IMR-90 (cell line): ENCODE results near the gene SMAD7. TPM values are rescaled to one million over a fixed set of nuclear protein-coding genes. Genes with fewer than 3 reads are reported as not detected.
A peak's percentile ranks its signal among the peaks of the same experiment; 100 is the strongest.

ENCODE experiments used
- ATAC-seq: fragments of 200-7000 bp; cut with Tn5 transposase; 2 replicates; pipeline ENCODE4 v1.9.1; 2020; ENCODE audit warnings: low read depth, mild to moderate bottlenecking, moderate library complexity
- BruUV-seq: library from RNA; stranded (reverse); fragments of 400-500 nt; replicated peaks from 2 replicates; lab custom pipeline; 2021; lab: Mats Ljungman, UMichigan
- CTCF ChIA-PET: fragments of 300-600 bp; formaldehyde crosslinking; extraction: SDS; loops from one replicate; lab custom pipeline; 2021; ENCODE audit warnings: antibody characterized with exemption; lab: Yijun Ruan, JAX
- POLR2A ChIA-PET: fragments of 300-600 bp; sonication (Branson Sonifier 250); formaldehyde crosslinking; loops from one replicate; lab custom pipeline; 2022; ENCODE audit warnings: antibody characterized with exemption; ENCODE audit not compliant: unreplicated experiment; lab: Charles Lee
- DNase-seq: peaks from one replicate; pipeline ENCODE4 v3.0.0; 2013
- H2AFZ ChIP-seq: replicated peaks from 2 replicates; pipeline ENCODE3; 2013; ENCODE audit warnings: low read length, mild to moderate bottlenecking; ENCODE audit not compliant: poor library complexity
- H2AK5ac ChIP-seq: 2 replicates; pipeline ENCODE4 v1.6.1; 2013; ENCODE audit warnings: low read depth, low read length, inconsistent platforms
- H2AK9ac ChIP-seq: replicated peaks from 2 replicates; pipeline ENCODE3; 2013; ENCODE audit warnings: mild to moderate bottlenecking, low read depth, low read length, moderate library complexity; ENCODE audit not compliant: poor library complexity
- H2BK120ac ChIP-seq: 2 replicates; pipeline ENCODE4 v1.6.1; 2013; ENCODE audit warnings: low read depth, low read length, inconsistent platforms
- H2BK15ac ChIP-seq: 3 replicates; pipeline ENCODE4 v1.6.1; 2013; ENCODE audit warnings: low read depth, low read length, inconsistent platforms
- H2BK20ac ChIP-seq: 2 replicates; pipeline ENCODE4 v1.6.1; 2013; ENCODE audit warnings: low read depth, mild to moderate bottlenecking, inconsistent platforms, low read length, moderate library complexity
- H2BK5ac ChIP-seq: 2 replicates; pipeline ENCODE4 v1.6.1; 2013; ENCODE audit warnings: mild to moderate bottlenecking, low read depth, low read length, inconsistent platforms; ENCODE audit not compliant: poor library complexity, severe bottlenecking
- H3K14ac ChIP-seq: replicated peaks from 2 replicates; pipeline ENCODE4 v1.6.1; 2013; ENCODE audit warnings: low read depth, low read length, inconsistent platforms
- H3K18ac ChIP-seq: 2 replicates; pipeline ENCODE4 v1.6.1; 2013; ENCODE audit warnings: low read depth, low read length, control low read depth
- H3K23ac ChIP-seq: 2 replicates; pipeline ENCODE4 v1.6.1; 2013; ENCODE audit warnings: low read depth, low read length, inconsistent platforms
- H3K27ac ChIP-seq: 2 replicates; pipeline ENCODE4 v1.5.1; 2013; ENCODE audit warnings: mild to moderate bottlenecking, control low read depth, low read length; ENCODE audit not compliant: insufficient read depth
- H3K27me3 ChIP-seq: 2 replicates; pipeline ENCODE4 v1.6.1; 2013; ENCODE audit warnings: low read length; ENCODE audit not compliant: control insufficient read depth, insufficient read depth
- H3K36me3 ChIP-seq: 2 replicates; pipeline ENCODE4 v1.6.1; 2013; ENCODE audit warnings: low read length, mixed read lengths; ENCODE audit not compliant: control insufficient read depth, insufficient read depth
- H3K4ac ChIP-seq: 2 replicates; pipeline ENCODE4 v1.6.1; 2013; ENCODE audit warnings: low read depth, low read length, inconsistent platforms
- H3K4me1 ChIP-seq: 2 replicates; pipeline ENCODE4 v1.6.1; 2013; ENCODE audit warnings: low read length, mixed read lengths; ENCODE audit not compliant: control insufficient read depth, insufficient read depth
- H3K4me2 ChIP-seq: 2 replicates; pipeline ENCODE4 v1.6.1; 2013; ENCODE audit warnings: low read depth, mild to moderate bottlenecking, control low read depth, low read length, moderate library complexity
- H3K4me3 ChIP-seq: 2 replicates; pipeline ENCODE4 v1.5.1; 2013; ENCODE audit warnings: low read depth, mild to moderate bottlenecking, control low read depth, low read length, moderate library complexity; ENCODE audit not compliant: insufficient read depth
- H3K56ac ChIP-seq: 2 replicates; pipeline ENCODE4 v1.6.1; 2013; ENCODE audit warnings: low read length, inconsistent platforms; ENCODE audit not compliant: insufficient read depth; ENCODE audit errors: extremely low read depth
- H3K79me1 ChIP-seq, 2 experiments: 2 replicates each; pipeline ENCODE4 v1.6.1; 2013; ENCODE audit warnings: low read length in 2 of 2, inconsistent platforms in 1 of 2, low read depth in 1 of 2
- H3K9ac ChIP-seq: 2 replicates; pipeline ENCODE4 v1.6.1; 2013; ENCODE audit warnings: low read depth, low read length, control low read depth
- H3K9me1 ChIP-seq: 2 replicates; pipeline ENCODE4 v1.6.1; 2013; ENCODE audit warnings: low read length, inconsistent platforms; ENCODE audit not compliant: insufficient read depth
- H3K9me3 ChIP-seq: 2 replicates; pipeline ENCODE4 v1.6.1; 2013; ENCODE audit warnings: low read length; ENCODE audit not compliant: control insufficient read depth, insufficient read depth
- H4K20me1 ChIP-seq: 2 replicates; pipeline ENCODE4 v1.6.1; 2013; ENCODE audit warnings: low read length, inconsistent platforms; ENCODE audit not compliant: insufficient read depth
- H4K5ac ChIP-seq: 2 replicates; pipeline ENCODE4 v1.6.1; 2013; ENCODE audit warnings: mild to moderate bottlenecking, low read depth, low read length, control low read depth
- H4K8ac ChIP-seq, 2 experiments: 2 replicates each; pipeline ENCODE4 v1.6.1; 2013; ENCODE audit warnings: low read depth in 2 of 2, low read length in 2 of 2, control low read depth in 1 of 2, inconsistent platforms in 1 of 2
- H4K91ac ChIP-seq: 2 replicates; pipeline ENCODE4 v1.6.1; 2013; ENCODE audit warnings: low read depth, low read length, inconsistent platforms; ENCODE audit not compliant: insufficient read depth
- CEBPB ChIP-seq: IDR thresholded peaks from 2 replicates; pipeline ENCODE4 v1.6.1; 2012; ENCODE audit warnings: low read depth, low read length, improper control_type of control experiment
- FOS ChIP-seq: fragments of 150-350 bp; IDR thresholded peaks from 2 replicates; pipeline ENCODE4 v1.6.1; 2016; ENCODE audit warnings: low read depth, low read length
- MAFK ChIP-seq: IDR thresholded peaks from 2 replicates; pipeline ENCODE4 v1.6.1; 2012; ENCODE audit warnings: low read depth, low read length, improper control_type of control experiment
- MAZ ChIP-seq: IDR thresholded peaks from 2 replicates; pipeline ENCODE4 v1.6.1; 2012; ENCODE audit warnings: low read depth, mild to moderate bottlenecking, low read length, improper control_type of control experiment, moderate library complexity, borderline replicate concordance
- NFE2L2 ChIP-seq: fragments of 150-350 bp; IDR thresholded peaks from 2 replicates; pipeline ENCODE4 v1.6.1; 2016; ENCODE audit warnings: low read depth, mild to moderate bottlenecking, low read length
- POLR2A ChIP-seq: IDR thresholded peaks from 2 replicates; pipeline ENCODE4 v1.6.1; 2012; ENCODE audit warnings: mild to moderate bottlenecking, low read depth, low read length
- RFX5 ChIP-seq: IDR thresholded peaks from 2 replicates; pipeline ENCODE4 v1.8.0; 2012; ENCODE audit warnings: low read depth, mild to moderate bottlenecking, low read length, moderate library complexity
- WGBS, 2 experiments: methylation state at CpG; one replicate each; pipeline versions ENCODE4 v1.1.5 to v1.1.7; 2013; ENCODE audit warnings: missing lambda C conversion rate in 2 of 2; ENCODE audit not compliant: insufficient read length in 1 of 2; ENCODE audit errors: extremely low coverage in 2 of 2; 5-methylcytosine and 5-hydroxymethylcytosine counted together
- dilution Hi-C: fragments of 300-500 bp; cut with HindIII; formaldehyde crosslinking; loops from one replicate; pipeline ENCODE4 v1.14.3; 2018; ENCODE audit warnings: low sequenced_read_pairs; ENCODE audit not compliant: unreplicated experiment
- in situ Hi-C: fragments of 300-500 bp; cut with MboI; formaldehyde crosslinking; loops from 3 replicates; pipeline ENCODE4 v1.14.3; 2019; ENCODE audit warnings: low sequenced_read_pairs, inconsistent platforms, mixed read lengths
- intact Hi-C: fragments of 100-400 bp; cut with micrococcal nuclease; formaldehyde crosslinking; loops from 2 replicates; pipeline ENCODE4 v1.10.0; 2022
- polyA plus RNA-seq, 3 experiments: library from polyadenylated mRNA; depleted of rRNA; stranded (reverse); fragments of >200 nt; gene quantifications; 2 replicates each; pipeline ENCODE4 v1.2.3, GENCODE V29; 2012; ENCODE audit warnings: low replicate concordance in 1 of 3
- total RNA-seq: library from RNA; depleted of rRNA; stranded (reverse); fragments of >200 nt; gene quantifications from 2 replicates; pipeline ENCODE4 v1.2.3, GENCODE V29; 2012

SMAD7 gene
- total and polyA plus RNA-seq, 2 of the 4 experiments (the other 2 are of a cell fraction) = 15.8 to 17.6 TPM

DNA sequence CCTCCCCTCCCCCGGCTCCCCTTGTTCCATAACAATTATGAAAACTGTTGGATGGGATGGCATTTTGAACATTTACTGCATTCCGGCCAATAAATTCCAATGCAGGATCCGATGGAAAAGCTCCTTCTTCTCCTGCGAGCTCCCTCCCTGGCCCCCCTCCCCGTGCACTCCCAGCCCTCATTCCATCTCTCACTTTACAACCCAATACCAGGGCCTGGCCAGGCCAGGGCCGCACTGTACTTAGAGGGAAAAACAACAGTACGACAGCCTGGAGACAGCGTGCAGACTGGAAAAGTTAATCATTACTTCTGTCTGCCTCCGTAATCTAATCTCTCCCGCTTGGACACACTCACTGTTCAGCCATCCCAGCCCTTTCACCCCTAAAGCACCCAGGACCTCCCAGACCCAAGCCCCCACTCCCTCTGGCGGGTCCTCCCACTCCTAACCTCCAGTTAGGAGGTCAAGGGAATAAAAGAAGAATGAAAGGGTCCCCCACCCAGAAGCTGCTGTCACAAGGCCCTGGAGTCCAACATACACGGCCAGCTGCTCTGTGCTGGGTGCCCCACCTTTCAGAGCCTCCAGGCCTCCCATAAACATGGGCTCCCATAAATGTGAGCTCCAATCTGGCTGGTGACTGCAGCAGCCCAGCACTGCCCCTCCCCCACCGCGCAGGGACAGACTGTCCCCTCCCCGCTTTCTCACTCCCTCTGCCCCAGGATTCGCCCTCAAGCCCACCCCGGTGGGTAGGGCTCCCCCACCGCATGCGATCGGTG is 20.6 kb downstream of the SMAD7 start:
- H4K5ac ChIP-seq = peak overlapping the region; percentile 56
- ChIA-PET CTCF (no interaction called here), POLR2A (no interaction called here)
- peak; percentile 63; the same call in 1 of the 2 replicates for TF ChIP-seq MAZ
- TF ChIP-seq POLR2A = peak; percentile 14; the same call in 1 of the 2 replicates
- TF ChIP-seq FOS = peak; percentile 72
- no peak for TF ChIP-seq RFX5
- no peak for TF ChIP-seq MAFK
- TF ChIP-seq NFE2L2 = no peak
- no peak for TF ChIP-seq CEBPB
- in situ Hi-C loops (loop anchor here (25.0 kb wide), 1 partner anchor 393 kb away; the partner anchor contains the start of gene CTIF), intact Hi-C loops (no loop called here), dilution Hi-C loops (no loop called here)
- H3K18ac ChIP-seq = peak overlapping the region; percentile 76
- peak overlapping the region; percentile 83 for H2BK120ac ChIP-seq
- no peak overlapping the region for H3K4me3 ChIP-seq
- H2AK5ac ChIP-seq = peak overlapping the region; percentile 79; the same call in 1 of the 2 replicates
- H3K9ac ChIP-seq = peak overlapping the region; percentile 64
- H3K36me3 ChIP-seq = peaks cover 4% of the 10 kb centered on the region
- peak overlapping the region; percentile 70 for H3K23ac ChIP-seq
- H3K9me3 ChIP-seq = no peaks in the 10 kb centered on the region
- DNase-seq = peak; percentile 81
- H2BK5ac ChIP-seq = peak overlapping the region; percentile 93
- peak overlapping the region; percentile 84; the same call in 1 of the 3 replicates for H2BK15ac ChIP-seq
- peak overlapping the region; percentile 88 for H4K91ac ChIP-seq
- H3K9me1 ChIP-seq = peaks cover 54% of the 10 kb centered on the region
- no peaks in the 10 kb centered on the region for H3K27me3 ChIP-seq
- peak overlapping the region; percentile 64 for H2AFZ ChIP-seq
- H3K4me2 ChIP-seq = peak overlapping the region; percentile 84
- 0% methylated on average over 2 of the region's 20 CpGs; no CpG with 5 or more reads in 1 of the 2 experiments for WGBS, 2 experiments
- H3K27ac ChIP-seq = peak overlapping the region; percentile 85
- peak overlapping the region; percentile 89 for H2AK9ac ChIP-seq
- H3K4me1 ChIP-seq = peaks cover 73% of the 10 kb centered on the region
- peaks cover 83% of the 10 kb centered on the region for H4K20me1 ChIP-seq
- peak overlapping the region; percentile 76; the same call in 1 of the 2 replicates for H3K56ac ChIP-seq
- peaks cover 2 to 93% of the 10 kb centered on the region in 2 experiments; a peak in 3 of 4 replicates for H3K79me1 ChIP-seq
- H3K14ac ChIP-seq = peak overlapping the region; percentile 77
- peak overlapping the region; percentile 33 to 90 for H4K8ac ChIP-seq
- peak; percentile 75 for ATAC-seq
- BruUV-seq = no TSS peak
- peak overlapping the region; percentile 98 for H3K4ac ChIP-seq
- peak overlapping the region; percentile 94 for H2BK20ac ChIP-seq
